HepG2 (cell line): ENCODE measurements around the gene IKZF5. TPM values are rescaled to one million over a fixed set of nuclear protein-coding genes. Genes with fewer than 3 reads are reported as not detected.

Experiments
- AKAP8 ChIP-seq: sonication (generic); formaldehyde crosslinking; IDR thresholded peaks from 2 replicates; pipeline ENCODE4 v1.5.1; 2020; ENCODE audit warnings: mild to moderate bottlenecking, missing genetic modification reagents
- ELF4 ChIP-seq: sonication (generic); formaldehyde crosslinking; IDR thresholded peaks from 2 replicates; pipeline ENCODE4 v1.5.0; 2020; ENCODE audit warnings: missing genetic modification reagents, mild to moderate bottlenecking, moderate library complexity, borderline replicate concordance
- HDAC1 ChIP-seq: sonication (generic); formaldehyde crosslinking; IDR thresholded peaks from 2 replicates; pipeline ENCODE4 v1.5.1; 2020; ENCODE audit warnings: mild to moderate bottlenecking, missing genetic modification reagents
- HNRNPL ChIP-seq: fragments of 200-400 bp; formaldehyde crosslinking; IDR thresholded peaks from 2 replicates; pipeline ENCODE4 v1.6.1; 2017; ENCODE audit warnings: mild to moderate bottlenecking, low read depth, low read length
- HOXA7 ChIP-seq: sonication (generic); formaldehyde crosslinking; IDR thresholded peaks from 2 replicates; pipeline ENCODE4 v1.8.1; 2022; ENCODE audit warnings: mild to moderate bottlenecking, missing genetic modification reagents, moderate library complexity
- MEIS1 ChIP-seq: sonication (generic); formaldehyde crosslinking; IDR thresholded peaks from 2 replicates; pipeline ENCODE4 v1.9.0; 2021; ENCODE audit warnings: mild to moderate bottlenecking, missing genetic modification reagents, moderate library complexity, borderline replicate concordance
- NAIF1 ChIP-seq: sonication (generic); formaldehyde crosslinking; IDR thresholded peaks from 2 replicates; pipeline ENCODE4 v1.5.0; 2020; ENCODE audit warnings: mild to moderate bottlenecking, missing genetic modification reagents, borderline replicate concordance
- NFIB ChIP-seq: sonication (generic); formaldehyde crosslinking; IDR thresholded peaks from 2 replicates; pipeline ENCODE4 v1.9.0; 2021; ENCODE audit warnings: missing genetic modification reagents, mild to moderate bottlenecking, borderline replicate concordance
- ONECUT2 ChIP-seq: sonication (generic); formaldehyde crosslinking; IDR thresholded peaks from 2 replicates; pipeline ENCODE4 v1.4.0; 2020; ENCODE audit warnings: missing genetic modification reagents
- POLR2AphosphoS5 ChIP-seq: IDR thresholded peaks from 2 replicates; pipeline ENCODE4 v1.6.1; 2012; ENCODE audit warnings: low read depth, low read length
- SYNCRIP ChIP-seq: fragments of 200-400 bp; formaldehyde crosslinking; IDR thresholded peaks from 2 replicates; pipeline ENCODE4 v1.6.1; 2018; ENCODE audit warnings: mild to moderate bottlenecking, low read depth, low read length; ENCODE audit not compliant: insufficient read depth
- TBL1XR1 ChIP-seq: fragments of 150-350 bp; IDR thresholded peaks from 2 replicates; pipeline ENCODE4 v1.6.1; 2014; ENCODE audit warnings: borderline replicate concordance, low read length; ENCODE audit not compliant: partially characterized antibody
- TP53 ChIP-seq: sonication (generic); formaldehyde crosslinking; conservative IDR thresholded peaks from 2 replicates; pipeline ENCODE4 v1.4.0; 2020; ENCODE audit warnings: missing genetic modification reagents
- XBP1 ChIP-seq: sonication (generic); formaldehyde crosslinking; IDR thresholded peaks from 2 replicates; pipeline ENCODE4 v1.5.0; 2020; ENCODE audit warnings: missing genetic modification reagents
- ZBTB43 ChIP-seq: sonication (generic); formaldehyde crosslinking; conservative IDR thresholded peaks from 2 replicates; pipeline ENCODE4 v1.4.0; 2020; ENCODE audit warnings: missing genetic modification reagents
- ZGPAT ChIP-seq: IDR thresholded peaks from 2 replicates; pipeline ENCODE4 v1.6.1; 2016; ENCODE audit warnings: mild to moderate bottlenecking
- ZNF556 ChIP-seq: sonication (generic); formaldehyde crosslinking; IDR thresholded peaks from 2 replicates; pipeline ENCODE4 v1.4.0; 2020; ENCODE audit warnings: mild to moderate bottlenecking, missing genetic modification reagents, borderline replicate concordance
- ZNF652 ChIP-seq: IDR thresholded peaks from 2 replicates; pipeline ENCODE4 v1.6.1; 2016; ENCODE audit warnings: low read depth, borderline replicate concordance
- polyA plus RNA-seq, 8 experiments: library from polyadenylated mRNA; depleted of rRNA in 3 of 8; stranded (reverse) in 7 of 8; unstranded in 1 of 8; fragments of >200 nt; fragmentation: Illumina TruSeq in 4 of 8; extraction: Trizol in 4 of 8; gene quantifications; 2 replicates each; pipeline versions ENCODE4 v1.2.1 to v1.2.3, GENCODE V29; 2011 to 2016; ENCODE audit warnings: low read depth in 4 of 8, missing spikeins in 1 of 8, mixed read lengths in 1 of 8; ENCODE audit not compliant: insufficient read depth in 1 of 8
- total RNA-seq, 5 experiments: library from RNA; depleted of rRNA; stranded (reverse); fragments of >200 nt; fragmentation: Illumina TruSeq; extraction: Trizol; gene quantifications; 2 replicates each; pipeline ENCODE4 v1.2.3, GENCODE V29; 2016; ENCODE audit warnings: low read depth in 1 of 5
- TF ChIP-seq, protein P1 (sequence below): sonication (generic); formaldehyde crosslinking; IDR thresholded peaks from 2 replicates; pipeline ENCODE4 v1.9.0; 2021; ENCODE audit warnings: missing genetic modification reagents, borderline replicate concordance
- TF ChIP-seq, protein P2 (sequence below): sonication (generic); formaldehyde crosslinking; IDR thresholded peaks from 2 replicates; pipeline ENCODE4 v1.5.1; 2020; ENCODE audit warnings: missing genetic modification reagents, mild to moderate bottlenecking, borderline replicate concordance
- TF ChIP-seq, protein P3 (sequence below): sonication (generic); formaldehyde crosslinking; IDR thresholded peaks from 2 replicates; pipeline ENCODE4 v1.4.0; 2020; ENCODE audit warnings: missing genetic modification reagents

The IKZF5 gene
- total and polyA plus RNA-seq, 2 of the 13 experiments (the other 11 are each of a cell fraction or from before 2014, with no cell fraction given) = 3.7 to 12.0 TPM

GRCh38 chr10:122957474-122957873 lies 51.1 kb downstream of the IKZF5 start (continued):
- TF ChIP-seq ZBTB43 (no peak), POLR2AphosphoS5 (no peak), NFIB (CRISPR knock-in tag) (no peak), MEIS1 (CRISPR knock-in tag) (no peak), HOXA7 (CRISPR knock-in tag) (no peak), NAIF1 (CRISPR knock-in tag) (no peak), XBP1 (CRISPR knock-in tag) (no peak), TBL1XR1 (no peak), HDAC1 (CRISPR knock-in tag) (no peak), ZNF556 (CRISPR knock-in tag) (no peak), ZGPAT (CRISPR knock-in tag) (no peak), ZNF652 (CRISPR knock-in tag) (peak; percentile 94), TP53 (peak; percentile 95; the same call in 1 of the 2 replicates), ELF4 (CRISPR knock-in tag) (no peak), HNRNPL (no peak), AKAP8 (CRISPR knock-in tag) (no peak), SYNCRIP (no peak), ONECUT2 (no peak)
- TF ChIP-seq, protein P1, sequence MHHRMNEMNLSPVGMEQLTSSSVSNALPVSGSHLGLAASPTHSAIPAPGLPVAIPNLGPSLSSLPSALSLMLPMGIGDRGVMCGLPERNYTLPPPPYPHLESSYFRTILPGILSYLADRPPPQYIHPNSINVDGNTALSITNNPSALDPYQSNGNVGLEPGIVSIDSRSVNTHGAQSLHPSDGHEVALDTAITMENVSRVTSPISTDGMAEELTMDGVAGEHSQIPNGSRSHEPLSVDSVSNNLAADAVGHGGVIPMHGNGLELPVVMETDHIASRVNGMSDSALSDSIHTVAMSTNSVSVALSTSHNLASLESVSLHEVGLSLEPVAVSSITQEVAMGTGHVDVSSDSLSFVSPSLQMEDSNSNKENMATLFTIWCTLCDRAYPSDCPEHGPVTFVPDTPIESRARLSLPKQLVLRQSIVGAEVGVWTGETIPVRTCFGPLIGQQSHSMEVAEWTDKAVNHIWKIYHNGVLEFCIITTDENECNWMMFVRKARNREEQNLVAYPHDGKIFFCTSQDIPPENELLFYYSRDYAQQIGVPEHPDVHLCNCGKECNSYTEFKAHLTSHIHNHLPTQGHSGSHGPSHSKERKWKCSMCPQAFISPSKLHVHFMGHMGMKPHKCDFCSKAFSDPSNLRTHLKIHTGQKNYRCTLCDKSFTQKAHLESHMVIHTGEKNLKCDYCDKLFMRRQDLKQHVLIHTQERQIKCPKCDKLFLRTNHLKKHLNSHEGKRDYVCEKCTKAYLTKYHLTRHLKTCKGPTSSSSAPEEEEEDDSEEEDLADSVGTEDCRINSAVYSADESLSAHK (CRISPR knock-in tag) = no peak
- TF ChIP-seq, protein P2, sequence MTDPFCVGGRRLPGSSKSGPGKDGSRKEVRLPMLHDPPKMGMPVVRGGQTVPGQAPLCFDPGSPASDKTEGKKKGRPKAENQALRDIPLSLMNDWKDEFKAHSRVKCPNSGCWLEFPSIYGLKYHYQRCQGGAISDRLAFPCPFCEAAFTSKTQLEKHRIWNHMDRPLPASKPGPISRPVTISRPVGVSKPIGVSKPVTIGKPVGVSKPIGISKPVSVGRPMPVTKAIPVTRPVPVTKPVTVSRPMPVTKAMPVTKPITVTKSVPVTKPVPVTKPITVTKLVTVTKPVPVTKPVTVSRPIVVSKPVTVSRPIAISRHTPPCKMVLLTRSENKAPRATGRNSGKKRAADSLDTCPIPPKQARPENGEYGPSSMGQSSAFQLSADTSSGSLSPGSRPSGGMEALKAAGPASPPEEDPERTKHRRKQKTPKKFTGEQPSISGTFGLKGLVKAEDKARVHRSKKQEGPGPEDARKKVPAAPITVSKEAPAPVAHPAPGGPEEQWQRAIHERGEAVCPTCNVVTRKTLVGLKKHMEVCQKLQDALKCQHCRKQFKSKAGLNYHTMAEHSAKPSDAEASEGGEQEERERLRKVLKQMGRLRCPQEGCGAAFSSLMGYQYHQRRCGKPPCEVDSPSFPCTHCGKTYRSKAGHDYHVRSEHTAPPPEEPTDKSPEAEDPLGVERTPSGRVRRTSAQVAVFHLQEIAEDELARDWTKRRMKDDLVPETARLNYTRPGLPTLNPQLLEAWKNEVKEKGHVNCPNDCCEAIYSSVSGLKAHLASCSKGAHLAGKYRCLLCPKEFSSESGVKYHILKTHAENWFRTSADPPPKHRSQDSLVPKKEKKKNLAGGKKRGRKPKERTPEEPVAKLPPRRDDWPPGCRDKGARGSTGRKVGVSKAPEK = no peak
- TF ChIP-seq, protein P3, sequence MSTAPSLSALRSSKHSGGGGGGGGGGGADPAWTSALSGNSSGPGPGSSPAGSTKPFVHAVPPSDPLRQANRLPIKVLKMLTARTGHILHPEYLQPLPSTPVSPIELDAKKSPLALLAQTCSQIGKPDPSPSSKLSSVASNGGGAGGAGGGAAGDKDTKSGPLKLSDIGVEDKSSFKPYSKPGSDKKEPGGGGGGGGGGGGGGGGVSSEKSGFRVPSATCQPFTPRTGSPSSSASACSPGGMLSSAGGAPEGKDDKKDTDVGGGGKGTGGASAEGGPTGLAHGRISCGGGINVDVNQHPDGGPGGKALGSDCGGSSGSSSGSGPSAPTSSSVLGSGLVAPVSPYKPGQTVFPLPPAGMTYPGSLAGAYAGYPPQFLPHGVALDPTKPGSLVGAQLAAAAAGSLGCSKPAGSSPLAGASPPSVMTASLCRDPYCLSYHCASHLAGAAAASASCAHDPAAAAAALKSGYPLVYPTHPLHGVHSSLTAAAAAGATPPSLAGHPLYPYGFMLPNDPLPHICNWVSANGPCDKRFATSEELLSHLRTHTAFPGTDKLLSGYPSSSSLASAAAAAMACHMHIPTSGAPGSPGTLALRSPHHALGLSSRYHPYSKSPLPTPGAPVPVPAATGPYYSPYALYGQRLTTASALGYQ (CRISPR knock-in tag) = no peak
